GM19035 (cell line): ENCODE measurements around the gene TET3.
A peak's percentile ranks its signal among the peaks of the same experiment; 100 is the strongest.

Experiments used
- ATAC-seq: cut with Tn5 transposase; IDR thresholded peaks from one replicate; pipeline ENCODE4 v1.9.1; 2021; ENCODE audit not compliant: unreplicated experiment

Gene TET3

DNA sequence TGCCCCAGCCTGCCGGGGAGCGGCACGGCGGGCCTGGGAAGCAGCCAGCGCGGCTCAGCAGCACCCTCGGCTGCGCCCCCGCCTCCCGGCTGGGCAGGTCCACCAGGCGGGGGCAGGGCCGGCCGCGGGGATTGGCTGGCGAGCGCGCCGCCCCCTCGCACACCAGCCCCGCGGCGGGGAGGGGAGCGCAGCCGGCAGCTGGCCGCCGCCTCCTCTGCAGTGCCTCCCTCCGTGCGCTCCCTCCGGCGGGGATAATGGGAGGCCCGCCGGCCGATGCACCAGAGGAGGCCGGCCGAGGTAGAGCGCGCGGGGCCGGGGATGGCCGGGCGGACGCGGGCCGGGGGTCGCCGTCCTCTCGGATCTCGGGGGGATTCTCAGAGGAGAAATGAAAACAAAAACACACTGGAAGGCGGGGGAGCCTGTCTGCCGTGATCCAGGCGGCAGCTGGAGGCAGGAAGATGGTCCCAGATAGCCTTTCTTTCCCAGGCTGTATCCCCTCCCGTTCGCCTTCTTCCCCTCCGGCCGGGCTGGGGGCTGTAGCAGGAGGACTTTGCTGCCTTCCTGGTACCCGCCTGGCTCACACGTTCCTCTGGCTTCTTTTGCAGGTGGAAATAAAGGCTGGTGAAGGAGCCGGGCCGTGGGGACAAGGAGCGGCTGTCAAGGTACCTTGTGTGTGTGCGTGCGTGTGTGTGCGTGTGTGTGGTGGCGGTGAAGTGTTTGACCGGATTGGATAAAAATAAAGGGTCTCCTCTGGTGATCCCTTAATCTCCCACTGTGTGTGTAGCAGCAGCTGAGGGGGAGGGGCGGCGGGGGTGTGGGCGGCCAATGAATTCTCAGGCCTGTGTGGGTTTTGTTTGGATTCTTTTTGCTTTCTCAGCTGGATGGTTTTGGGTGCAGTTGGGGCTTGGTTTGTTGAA is 18.1 kb downstream of the TET3 start:
- peak; percentile 92 for ATAC-seq

GRCh38 chr2:74003494-74004211 is 18.9 kb downstream of the TET3 start:
- ATAC-seq, result no peak

- ATAC-seq, result no peak
Measured at GRCh38 chr2:74004212-74005182, 19.8 kb downstream of the TET3 start.

GRCh38 chr2:74005786-74006185 is 21.1 kb downstream of the TET3 start:
- no peak for ATAC-seq

GRCh38 chr2:74006459-74006858 is 21.7 kb downstream of the TET3 start:
- no peak for ATAC-seq

DNA sequence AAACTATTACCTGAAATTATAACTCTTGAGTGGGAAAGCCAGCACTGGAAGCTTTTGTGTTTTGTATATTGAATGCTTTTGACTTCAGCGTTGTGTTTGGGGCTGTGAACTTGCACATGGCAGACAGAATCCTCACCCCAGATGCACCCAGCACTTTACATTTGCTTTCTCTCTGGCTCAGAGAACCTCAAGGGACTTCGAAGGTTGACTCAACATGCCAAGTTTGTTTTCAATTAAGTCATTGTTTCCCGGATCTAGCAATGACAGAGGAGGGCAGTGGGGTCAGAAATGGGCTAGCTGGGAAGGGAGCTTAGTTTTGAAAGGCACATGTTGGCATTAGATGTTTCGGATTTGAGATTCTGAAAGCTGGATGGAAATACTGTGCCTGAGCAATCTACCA is 22.4 kb downstream of the TET3 start:
- no peak for ATAC-seq

GRCh38 chr2:74007711-74008110 is 23.0 kb downstream of the TET3 start:
- no peak for ATAC-seq

- ATAC-seq, result no peak
Measured at GRCh38 chr2:74008761-74009395, 24.2 kb downstream of the TET3 start.

- ATAC-seq, result no peak
Measured at GRCh38 chr2:74009577-74009976, 24.9 kb downstream of the TET3 start.

- no peak for ATAC-seq
Measured at GRCh38 chr2:74010087-74010541, 25.4 kb downstream of the TET3 start.

- ATAC-seq, result no peak
Measured at GRCh38 chr2:74011246-74011645, 26.5 kb downstream of the TET3 start.

DNA sequence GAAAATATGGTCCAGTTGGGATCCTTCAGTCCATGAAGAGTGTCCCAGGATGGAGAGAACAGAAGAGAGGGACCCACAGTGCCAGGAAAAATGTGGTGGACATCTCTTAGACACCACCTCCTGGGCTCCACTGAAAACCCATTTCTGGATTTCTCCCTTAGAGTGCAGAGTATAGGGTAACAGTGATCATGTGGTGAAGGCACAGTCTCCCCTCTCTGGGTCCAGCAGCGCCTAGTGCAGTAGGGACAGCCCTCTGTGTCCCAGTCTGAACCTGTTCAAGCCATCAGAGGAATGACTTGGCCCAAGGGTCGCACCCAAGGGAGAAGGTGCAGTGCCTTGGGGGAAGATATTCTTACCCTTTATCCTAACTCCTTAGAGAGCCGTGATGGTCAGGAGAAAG is 30.1 kb downstream of the TET3 start:
- no peak for ATAC-seq

DNA sequence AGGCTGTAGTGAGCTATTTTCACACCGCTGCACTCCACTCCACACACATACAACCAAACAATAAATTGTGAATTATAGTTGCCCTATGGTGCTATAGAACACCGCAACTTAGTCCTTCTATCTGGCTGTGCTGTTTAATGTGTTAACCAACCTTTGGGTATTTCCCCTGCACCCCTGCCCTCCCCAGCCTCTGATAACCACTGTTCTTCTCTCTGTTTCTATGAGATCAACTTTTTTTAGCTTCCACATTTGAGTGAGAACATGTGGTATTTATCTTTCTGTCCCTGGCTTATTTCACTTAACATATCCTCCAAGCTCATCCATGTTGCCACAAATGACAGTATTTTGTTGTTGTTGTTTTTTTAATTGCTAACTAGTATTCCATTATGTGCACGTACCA is 32.5 kb downstream of the TET3 start:
- peak; percentile 59 for ATAC-seq

DNA sequence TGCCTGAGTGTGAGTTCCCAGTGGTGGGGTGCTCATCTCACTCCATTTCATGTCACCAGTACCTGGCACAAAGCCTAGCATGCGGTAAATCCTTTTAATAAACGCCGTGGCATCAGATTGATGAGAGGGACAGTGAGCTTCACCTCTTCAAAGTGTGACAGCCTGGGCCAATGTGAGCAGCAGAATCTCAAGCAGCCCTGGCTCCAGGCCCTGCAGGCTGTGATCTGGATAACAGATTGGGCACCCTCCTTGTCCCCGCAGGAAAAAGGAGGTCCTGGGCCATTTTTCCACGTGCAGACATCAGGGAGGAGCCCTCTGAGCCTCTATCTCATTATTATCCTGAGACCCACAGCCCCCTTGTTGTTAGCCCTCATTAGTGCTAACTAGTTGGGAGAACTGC is 34.8 kb downstream of the TET3 start:
- ATAC-seq, result no peak

DNA sequence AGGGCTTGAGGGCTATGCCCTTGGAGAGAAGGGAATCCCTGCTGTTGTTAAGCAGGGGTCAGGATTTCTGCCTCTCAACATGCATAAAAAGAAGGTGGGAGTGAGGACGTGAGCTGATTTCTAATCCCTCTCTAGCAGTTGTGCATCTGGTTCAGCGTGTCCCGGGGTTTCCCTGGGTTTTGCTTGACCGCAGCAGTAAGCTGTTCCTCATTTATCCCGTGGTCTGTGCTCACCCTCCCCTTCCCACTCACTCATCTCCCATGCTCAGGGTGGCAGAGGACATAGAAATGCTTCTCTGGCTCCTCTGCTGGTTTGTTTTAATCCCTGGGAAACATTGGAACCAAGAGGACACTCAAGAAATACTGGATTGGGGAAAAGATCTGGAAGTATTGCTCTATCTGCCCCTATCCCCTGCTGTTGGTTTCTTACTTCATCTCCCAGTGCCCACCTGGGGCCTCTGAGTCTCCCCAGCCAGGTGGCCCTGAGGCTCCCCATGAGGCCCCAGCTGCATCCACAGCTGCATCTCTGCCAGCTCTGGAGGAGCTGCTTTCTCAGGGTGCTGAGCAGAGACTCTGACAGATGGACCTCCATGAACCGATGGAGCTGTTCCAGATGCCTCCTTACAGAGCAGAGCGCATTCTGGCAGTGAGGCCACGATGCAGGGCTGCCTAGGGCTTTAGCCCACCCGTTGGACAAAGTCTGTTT is 36.1 kb downstream of the TET3 start:
- ATAC-seq, result no peak

DNA sequence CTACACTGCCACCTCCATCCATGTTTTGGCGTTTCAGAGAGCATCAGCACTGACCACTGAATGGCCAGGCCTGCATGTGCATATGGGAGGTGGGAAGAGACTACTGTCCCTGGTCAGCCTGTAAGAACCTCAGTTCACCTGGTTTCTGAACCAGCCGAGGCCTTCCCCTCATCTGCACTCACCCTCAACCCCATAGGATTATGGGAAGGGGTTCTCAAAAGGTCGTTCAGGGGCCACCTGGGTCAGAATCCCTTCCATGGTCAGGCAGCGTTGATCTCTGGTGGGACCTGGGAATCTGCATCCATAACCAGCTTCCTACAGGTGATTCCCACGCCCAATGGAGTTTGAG is 36.7 kb downstream of the TET3 start:
- ATAC-seq, result no peak

- ATAC-seq, result no peak
Measured at GRCh38 chr2:74024216-74024615, 39.5 kb downstream of the TET3 start.

DNA sequence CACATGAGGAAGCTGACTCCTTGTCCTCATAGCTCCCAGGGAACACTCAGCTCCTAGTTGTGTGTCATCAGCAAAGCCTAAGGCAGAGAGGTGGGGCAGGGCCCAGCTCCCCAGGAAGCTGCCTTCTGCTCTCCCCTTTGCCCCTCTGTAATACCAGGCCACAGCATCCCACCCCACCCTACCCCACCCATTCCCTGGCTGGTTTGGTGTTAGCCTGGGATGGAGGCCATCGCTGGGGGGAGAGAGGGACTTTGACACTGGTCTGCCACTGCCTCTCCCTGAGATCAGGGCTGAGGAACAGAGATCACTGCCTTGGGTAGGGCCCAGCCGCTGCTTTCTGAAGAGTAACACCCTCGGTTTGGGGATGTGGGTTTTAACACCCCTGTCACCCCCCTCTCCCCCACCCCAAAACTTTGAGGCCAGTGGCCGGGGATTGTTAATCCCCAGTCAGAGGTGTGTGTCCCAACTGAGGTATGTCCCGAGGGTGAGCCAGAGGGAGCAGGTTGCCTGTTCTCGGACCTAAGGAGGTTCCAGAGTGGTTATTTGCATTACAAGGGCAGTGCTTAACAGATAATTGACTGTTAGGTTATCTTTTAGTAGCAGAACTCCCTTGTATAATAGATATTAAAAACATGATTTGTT is 41.4 kb downstream of the TET3 start:
- ATAC-seq, result no peak

- no peak for ATAC-seq
Measured at GRCh38 chr2:74026687-74027241, 42.1 kb downstream of the TET3 start.
